A549 (cell line): Measurements from ENCODE around the gene PGM2L1. TPM values are rescaled to one million over a fixed set of nuclear protein-coding genes. Genes with fewer than 3 reads are reported as not detected.

Experiments
- ATAC-seq, 2 experiments: fragments of 200-7000 bp in 1 of 2; fragments of >200 bp in 1 of 2; cut with Nextera tagmentation in 1 of 2; cut with Tn5 transposase in 1 of 2; 3 replicates each; pipeline versions ENCODE4 v1.8.0 to v1.9.1; 2018 to 2020; ENCODE audit warnings: mild to moderate bottlenecking in 1 of 2, moderate library complexity in 1 of 2
- CTCF ChIA-PET: fragments of 300-600 bp; sonication (Branson Sonifier 250); formaldehyde crosslinking; extraction: SDS; loops from one replicate; lab custom pipeline; 2021; ENCODE audit warnings: antibody characterized with exemption, inconsistent platforms; lab: Yijun Ruan, JAX
- POLR2A ChIA-PET: fragments of 350-600 bp; formaldehyde crosslinking; extraction: SDS; loops from one replicate; lab custom pipeline; 2021; ENCODE audit warnings: antibody characterized with exemption, inconsistent platforms; lab: Yijun Ruan, JAX
- DNase-seq, 2 experiments: peaks; one replicate each; pipeline versions ENCODE4 v3.0.0 to v3.0.0-alpha.2; 2011 to 2016; ENCODE audit warnings: low read depth in 1 of 2, low spot score in 1 of 2
- FAIRE-seq: peaks from 2 replicates; lab custom pipeline; 2011; peaks lifted over from hg19 to GRCh38; lab: Jason Lieb, UNC
- H3K27ac ChIP-seq, 2 experiments: fragments of >200 bp; sonication (Bioruptor Twin); formaldehyde crosslinking; 3 replicates each; pipeline ENCODE4 v1.5.1; 2016 to 2017
- H3K4me1 ChIP-seq: fragments of >200 bp; sonication (Bioruptor Twin); formaldehyde crosslinking; 3 replicates; pipeline ENCODE4 v1.6.1; 2016
- H3K4me2 ChIP-seq: fragments of >200 bp; sonication (Bioruptor Twin); formaldehyde crosslinking; 3 replicates; pipeline ENCODE4 v1.6.1; 2016
- H3K4me3 ChIP-seq: fragments of >200 bp; sonication (Bioruptor Twin); formaldehyde crosslinking; 3 replicates; pipeline ENCODE4 v1.5.1; 2016
- H3K9me3 ChIP-seq: fragments of >200 bp; sonication (Bioruptor Twin); formaldehyde crosslinking; 3 replicates; pipeline ENCODE4 v1.6.1; 2016
- CBX2 ChIP-seq: fragments of 200-600 bp; sonication (generic); IDR thresholded peaks from 2 replicates; pipeline ENCODE4 v1.6.1; 2016; ENCODE audit warnings: low read depth, mild to moderate bottlenecking, borderline replicate concordance
- CBX8 ChIP-seq: fragments of 200-600 bp; sonication (generic); IDR thresholded peaks from 2 replicates; pipeline ENCODE4 v1.6.1; 2016
- CEBPB ChIP-seq, 2 experiments: fragments of >200 bp in 1 of 2; sonication (Bioruptor Twin) in 1 of 2; formaldehyde crosslinking in 1 of 2; IDR thresholded peaks; 2 replicates each; pipeline ENCODE4 v1.6.1; 2012 to 2016
- CHD2 ChIP-seq: fragments of 150-350 bp; IDR thresholded peaks from 2 replicates; pipeline ENCODE4 v1.6.1; 2014; ENCODE audit warnings: low read length; ENCODE audit not compliant: partially characterized antibody
- EHF ChIP-seq: fragments of 250-450 bp; sonication (Bioruptor Pico); IDR thresholded peaks from 2 replicates; pipeline ENCODE4 v1.5.0; 2020; ENCODE audit warnings: mild to moderate bottlenecking
- EHMT2 ChIP-seq: fragments of 200-600 bp; sonication (generic); IDR thresholded peaks from 2 replicates; pipeline ENCODE4 v1.6.1; 2016; ENCODE audit warnings: antibody characterized with exemption, low read depth, mild to moderate bottlenecking, moderate library complexity
- ESRRA ChIP-seq: fragments of 150-350 bp; IDR thresholded peaks from 2 replicates; pipeline ENCODE4 v1.6.1; 2014; ENCODE audit warnings: mild to moderate bottlenecking, low read length, borderline replicate concordance
- FOXS1 ChIP-seq: fragments of 250-450 bp; sonication (Bioruptor Pico); IDR thresholded peaks from 2 replicates; pipeline ENCODE4 v1.5.0; 2020; ENCODE audit warnings: mild to moderate bottlenecking, moderate library complexity
- GATA3 ChIP-seq: IDR thresholded peaks from 2 replicates; pipeline ENCODE4 v1.6.1; 2012; ENCODE audit warnings: borderline replicate concordance
- HOXA7 ChIP-seq: fragments of 250-450 bp; sonication (Bioruptor Pico); IDR thresholded peaks from 2 replicates; pipeline ENCODE4 v1.5.0; 2020; ENCODE audit warnings: mild to moderate bottlenecking, moderate library complexity
- KDM1A ChIP-seq: fragments of 200-600 bp; sonication (generic); IDR thresholded peaks from 2 replicates; pipeline ENCODE4 v1.6.1; 2016; ENCODE audit warnings: low read depth, mild to moderate bottlenecking
- MAFK ChIP-seq: fragments of 450-650 bp; IDR thresholded peaks from 2 replicates; pipeline ENCODE4 v1.6.1; 2014; ENCODE audit not compliant: partially characterized antibody
- MAZ ChIP-seq: fragments of 150-350 bp; IDR thresholded peaks from 2 replicates; pipeline ENCODE4 v1.6.1; 2014; ENCODE audit warnings: antibody characterized with exemption, low read depth, low read length, borderline replicate concordance
- NFE2L2 ChIP-seq: fragments of 150-350 bp; conservative IDR thresholded peaks from 2 replicates; pipeline ENCODE4 v1.6.1; 2014; ENCODE audit warnings: low read length
- NPAS2 ChIP-seq: fragments of 250-450 bp; sonication (Bioruptor Pico); IDR thresholded peaks from 2 replicates; pipeline ENCODE4 v1.8.0; 2022; ENCODE audit warnings: mild to moderate bottlenecking, moderate library complexity, borderline replicate concordance
- NR3C1 ChIP-seq: fragments of >200 bp; sonication (Bioruptor Twin); formaldehyde crosslinking; IDR thresholded peaks from 3 replicates; pipeline ENCODE4 v1.6.1; 2017
- PHF8 ChIP-seq: fragments of 200-600 bp; sonication (generic); IDR thresholded peaks from 2 replicates; pipeline ENCODE4 v1.6.1; 2016; ENCODE audit warnings: low read depth, mild to moderate bottlenecking, antibody characterized with exemption, moderate library complexity, borderline replicate concordance
- POLR2A ChIP-seq: IDR thresholded peaks from 2 replicates; pipeline ENCODE4 v1.6.1; 2012; ENCODE audit warnings: mild to moderate bottlenecking, low read length
- RFX5 ChIP-seq: fragments of 450-650 bp; IDR thresholded peaks from 2 replicates; pipeline ENCODE4 v1.7.1; 2014; ENCODE audit warnings: antibody characterized with exemption, mild to moderate bottlenecking, moderate library complexity
- TFCP2L1 ChIP-seq: fragments of 250-450 bp; sonication (Bioruptor Pico); IDR thresholded peaks from 2 replicates; pipeline ENCODE4 v1.5.0; 2021; ENCODE audit warnings: mild to moderate bottlenecking
- ZFP36 ChIP-seq: fragments of 450-650 bp; IDR thresholded peaks from 2 replicates; pipeline ENCODE4 v1.6.1; 2014; ENCODE audit warnings: borderline replicate concordance; ENCODE audit not compliant: partially characterized antibody
- ZNF302 ChIP-seq: fragments of 250-450 bp; sonication (Bioruptor Pico); IDR thresholded peaks from 2 replicates; pipeline ENCODE4 v1.9.0; 2021; ENCODE audit warnings: inconsistent platforms, mild to moderate bottlenecking, moderate library complexity
- ZSCAN20 ChIP-seq: fragments of 250-450 bp; sonication (Bioruptor Pico); IDR thresholded peaks from 2 replicates; pipeline ENCODE4 v1.8.0; 2022; ENCODE audit warnings: mild to moderate bottlenecking, moderate library complexity
- WGBS: methylation state at CpG from one replicate; pipeline ENCODE4 v1.1.6; 2017; ENCODE audit errors: missing lambda C conversion rate; 5-methylcytosine and 5-hydroxymethylcytosine counted together
- polyA plus RNA-seq, 4 experiments: library from polyadenylated mRNA; depleted of rRNA in 3 of 4; stranded (reverse); fragments of >200 nt; fragmentation: RNase III in 1 of 4; extraction: RNeasy Plus Mini Kit Qiagen cat#74134 plus additional on column Dnase treatment in 1 of 4; gene quantifications; 2 replicates in 3 of 4; 3 replicates in 1 of 4; pipeline ENCODE4 v1.2.3, GENCODE V29; 2011 to 2017
- TF ChIP-seq, protein P1 (sequence below): fragments of 200-600 bp; sonication (generic); IDR thresholded peaks from 2 replicates; pipeline ENCODE4 v1.6.1; 2016; ENCODE audit warnings: antibody characterized with exemption, mild to moderate bottlenecking, moderate library complexity
- TF ChIP-seq, protein P2 (sequence below): IDR thresholded peaks from 2 replicates; pipeline ENCODE4 v1.6.1; 2012
- TF ChIP-seq, protein P3 (sequence below): fragments of >200 bp; sonication (Bioruptor Twin); formaldehyde crosslinking; IDR thresholded peaks from 3 replicates; pipeline ENCODE4 v1.5.1; 2016
- TF ChIP-seq, protein P4 (sequence below): fragments of >200 bp; sonication (Bioruptor Twin); formaldehyde crosslinking; IDR thresholded peaks from 3 replicates; pipeline ENCODE4 v1.6.1; 2016
- TF ChIP-seq, protein P5 (sequence below): fragments of 250-450 bp; sonication (Bioruptor Pico); IDR thresholded peaks from 2 replicates; pipeline ENCODE4 v1.5.0; 2020; ENCODE audit warnings: low read depth, mild to moderate bottlenecking, moderate library complexity

PGM2L1 gene
- polyA plus RNA-seq, 2 of the 4 experiments (the other 2 are of a cell fraction) = 21.8 to 23.5 TPM

DNA sequence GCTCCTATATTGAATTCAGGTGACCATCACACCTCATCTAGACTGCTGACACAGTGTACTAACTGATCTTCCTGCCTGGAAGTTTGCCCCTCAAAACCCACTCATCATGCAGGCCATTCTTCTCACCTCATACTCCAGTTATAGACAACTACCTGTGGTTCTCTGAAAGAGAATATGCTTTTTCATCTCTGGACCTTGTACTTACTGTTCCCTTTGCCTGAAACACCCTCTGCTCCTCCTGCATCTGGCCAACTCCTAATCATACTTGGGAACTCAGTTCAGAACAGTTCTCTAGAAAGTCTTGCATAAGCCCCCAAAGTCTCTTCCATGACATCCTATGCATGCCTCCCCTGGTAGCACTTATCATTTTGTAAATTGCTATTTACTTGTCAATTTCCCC, 58.6 kb downstream of the PGM2L1 start:
- no peak for ATAC-seq
- no peaks in the 10 kb centered on the region for H3K9me3 ChIP-seq
- no peak for DNase-seq
- H3K4me2 ChIP-seq = no peak overlapping the region
- H3K4me3 ChIP-seq = no peak overlapping the region
- ChIA-PET CTCF (no interaction called here), POLR2A (no interaction called here)
- TF ChIP-seq, protein P1, sequence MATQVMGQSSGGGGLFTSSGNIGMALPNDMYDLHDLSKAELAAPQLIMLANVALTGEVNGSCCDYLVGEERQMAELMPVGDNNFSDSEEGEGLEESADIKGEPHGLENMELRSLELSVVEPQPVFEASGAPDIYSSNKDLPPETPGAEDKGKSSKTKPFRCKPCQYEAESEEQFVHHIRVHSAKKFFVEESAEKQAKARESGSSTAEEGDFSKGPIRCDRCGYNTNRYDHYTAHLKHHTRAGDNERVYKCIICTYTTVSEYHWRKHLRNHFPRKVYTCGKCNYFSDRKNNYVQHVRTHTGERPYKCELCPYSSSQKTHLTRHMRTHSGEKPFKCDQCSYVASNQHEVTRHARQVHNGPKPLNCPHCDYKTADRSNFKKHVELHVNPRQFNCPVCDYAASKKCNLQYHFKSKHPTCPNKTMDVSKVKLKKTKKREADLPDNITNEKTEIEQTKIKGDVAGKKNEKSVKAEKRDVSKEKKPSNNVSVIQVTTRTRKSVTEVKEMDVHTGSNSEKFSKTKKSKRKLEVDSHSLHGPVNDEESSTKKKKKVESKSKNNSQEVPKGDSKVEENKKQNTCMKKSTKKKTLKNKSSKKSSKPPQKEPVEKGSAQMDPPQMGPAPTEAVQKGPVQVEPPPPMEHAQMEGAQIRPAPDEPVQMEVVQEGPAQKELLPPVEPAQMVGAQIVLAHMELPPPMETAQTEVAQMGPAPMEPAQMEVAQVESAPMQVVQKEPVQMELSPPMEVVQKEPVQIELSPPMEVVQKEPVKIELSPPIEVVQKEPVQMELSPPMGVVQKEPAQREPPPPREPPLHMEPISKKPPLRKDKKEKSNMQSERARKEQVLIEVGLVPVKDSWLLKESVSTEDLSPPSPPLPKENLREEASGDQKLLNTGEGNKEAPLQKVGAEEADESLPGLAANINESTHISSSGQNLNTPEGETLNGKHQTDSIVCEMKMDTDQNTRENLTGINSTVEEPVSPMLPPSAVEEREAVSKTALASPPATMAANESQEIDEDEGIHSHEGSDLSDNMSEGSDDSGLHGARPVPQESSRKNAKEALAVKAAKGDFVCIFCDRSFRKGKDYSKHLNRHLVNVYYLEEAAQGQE = no peak
- TF ChIP-seq NR3C1 (no peak), FOXS1 (CRISPR knock-in tag) (no peak), CEBPB (IDR thresholded peaks at IDR 0.05) (no peak), CBX8 (no peak), ESRRA (no peak), MAZ (no peak), PHF8 (no peak), CHD2 (no peak), ZNF302 (CRISPR knock-in tag) (no peak), ZSCAN20 (CRISPR knock-in tag) (no peak), TFCP2L1 (no peak), MAFK (no peak), EHF (CRISPR knock-in tag) (no peak)
- TF ChIP-seq, protein P2, sequence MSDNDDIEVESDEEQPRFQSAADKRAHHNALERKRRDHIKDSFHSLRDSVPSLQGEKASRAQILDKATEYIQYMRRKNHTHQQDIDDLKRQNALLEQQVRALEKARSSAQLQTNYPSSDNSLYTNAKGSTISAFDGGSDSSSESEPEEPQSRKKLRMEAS = no peak
- H3K27ac ChIP-seq = no peak overlapping the region
- H3K4me1 ChIP-seq = no peaks in the 10 kb centered on the region
- FAIRE-seq = no peak

DNA sequence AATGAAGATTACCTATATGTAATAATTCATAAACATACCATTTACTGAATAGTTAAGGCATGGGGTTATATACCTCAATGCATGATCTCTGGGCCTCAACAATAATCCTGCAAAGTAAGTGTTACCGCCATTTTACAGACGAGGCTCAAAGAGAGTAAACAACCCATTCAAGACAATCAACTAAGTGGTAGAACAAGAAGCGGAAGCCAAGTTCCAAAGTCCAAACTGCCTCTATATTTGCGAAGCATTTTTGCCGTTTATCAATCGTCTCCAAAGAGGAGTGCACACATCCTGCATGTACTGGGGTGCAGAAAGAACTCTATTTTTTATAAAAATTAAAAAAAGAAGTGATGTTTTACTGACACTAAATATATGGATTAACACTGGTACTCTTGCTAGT, 59.3 kb downstream of the PGM2L1 start:
- WGBS = 83% methylated on average over 6 of the region's 6 CpGs
- FAIRE-seq (no peak), ATAC-seq (no peak)
- TF ChIP-seq, protein P3, sequence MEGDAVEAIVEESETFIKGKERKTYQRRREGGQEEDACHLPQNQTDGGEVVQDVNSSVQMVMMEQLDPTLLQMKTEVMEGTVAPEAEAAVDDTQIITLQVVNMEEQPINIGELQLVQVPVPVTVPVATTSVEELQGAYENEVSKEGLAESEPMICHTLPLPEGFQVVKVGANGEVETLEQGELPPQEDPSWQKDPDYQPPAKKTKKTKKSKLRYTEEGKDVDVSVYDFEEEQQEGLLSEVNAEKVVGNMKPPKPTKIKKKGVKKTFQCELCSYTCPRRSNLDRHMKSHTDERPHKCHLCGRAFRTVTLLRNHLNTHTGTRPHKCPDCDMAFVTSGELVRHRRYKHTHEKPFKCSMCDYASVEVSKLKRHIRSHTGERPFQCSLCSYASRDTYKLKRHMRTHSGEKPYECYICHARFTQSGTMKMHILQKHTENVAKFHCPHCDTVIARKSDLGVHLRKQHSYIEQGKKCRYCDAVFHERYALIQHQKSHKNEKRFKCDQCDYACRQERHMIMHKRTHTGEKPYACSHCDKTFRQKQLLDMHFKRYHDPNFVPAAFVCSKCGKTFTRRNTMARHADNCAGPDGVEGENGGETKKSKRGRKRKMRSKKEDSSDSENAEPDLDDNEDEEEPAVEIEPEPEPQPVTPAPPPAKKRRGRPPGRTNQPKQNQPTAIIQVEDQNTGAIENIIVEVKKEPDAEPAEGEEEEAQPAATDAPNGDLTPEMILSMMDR = no peak
- TF ChIP-seq CBX2 (no peak), FOXS1 (CRISPR knock-in tag) (no peak), MAFK (no peak), EHMT2 (no peak), ESRRA (no peak), KDM1A (no peak), ZFP36 (no peak), RFX5 (no peak), POLR2A (no peak), HOXA7 (CRISPR knock-in tag) (no peak), NPAS2 (CRISPR knock-in tag) (no peak), GATA3 (no peak), CBX8 (no peak), NFE2L2 (no peak)
- TF ChIP-seq, protein P4, sequence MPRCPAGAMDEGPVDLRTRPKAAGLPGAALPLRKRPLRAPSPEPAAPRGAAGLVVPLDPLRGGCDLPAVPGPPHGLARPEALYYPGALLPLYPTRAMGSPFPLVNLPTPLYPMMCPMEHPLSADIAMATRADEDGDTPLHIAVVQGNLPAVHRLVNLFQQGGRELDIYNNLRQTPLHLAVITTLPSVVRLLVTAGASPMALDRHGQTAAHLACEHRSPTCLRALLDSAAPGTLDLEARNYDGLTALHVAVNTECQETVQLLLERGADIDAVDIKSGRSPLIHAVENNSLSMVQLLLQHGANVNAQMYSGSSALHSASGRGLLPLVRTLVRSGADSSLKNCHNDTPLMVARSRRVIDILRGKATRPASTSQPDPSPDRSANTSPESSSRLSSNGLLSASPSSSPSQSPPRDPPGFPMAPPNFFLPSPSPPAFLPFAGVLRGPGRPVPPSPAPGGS = no peak
- TF ChIP-seq, protein P2 = no peak
- TF ChIP-seq, protein P1 = no peak
- TF ChIP-seq, protein P5, sequence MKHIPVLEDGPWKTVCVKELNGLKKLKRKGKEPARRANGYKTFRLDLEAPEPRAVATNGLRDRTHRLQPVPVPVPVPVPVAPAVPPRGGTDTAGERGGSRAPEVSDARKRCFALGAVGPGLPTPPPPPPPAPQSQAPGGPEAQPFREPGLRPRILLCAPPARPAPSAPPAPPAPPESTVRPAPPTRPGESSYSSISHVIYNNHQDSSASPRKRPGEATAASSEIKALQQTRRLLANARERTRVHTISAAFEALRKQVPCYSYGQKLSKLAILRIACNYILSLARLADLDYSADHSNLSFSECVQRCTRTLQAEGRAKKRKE = no peak

More for the DNA sequence above, 59.3 kb downstream of the PGM2L1 start:
- H3K27ac ChIP-seq = no peak overlapping the region
- no peak overlapping the region for H3K4me3 ChIP-seq
- DNase-seq = no peak
- H3K4me2 ChIP-seq = no peak overlapping the region
- ChIA-PET POLR2A (no interaction called here), CTCF (no interaction called here)
- no peaks in the 10 kb centered on the region for H3K9me3 ChIP-seq
- no peaks in the 10 kb centered on the region for H3K4me1 ChIP-seq
